ENCODE results near the gene PCDHGA8. TPM values are rescaled to one million over a fixed set of nuclear protein-coding genes. Genes with fewer than 3 reads are reported as not detected.

PCDHGA8 gene
- total RNA-seq, 4 donors from 2014 or later: 2.9 to 5.8 (median 4.7) TPM

Other genes with a start within 250 kb of the PCDHGA8 start
- gene PCDHB6, start 242.6 kb upstream of the PCDHGA8 start, total RNA-seq: 1 to 10 TPM in 2 of 4 donors, under 1 TPM in 2; 0.13 to 2.4 (median 0.71) TPM
- 1 to 10 TPM in 3 of 4 donors, under 1 TPM in 1; 0.67 to 2.8 (median 2.1) TPM for gene PCDHB7, start 220.0 kb upstream of the PCDHGA8 start, total RNA-seq
- gene PCDHB8, start 214.8 kb upstream of the PCDHGA8 start, total RNA-seq: 1 to 10 TPM in 3 of 4 donors, under 1 TPM in 1; 0.67 to 2.6 (median 1.8) TPM
- 1 to 10 TPM; 3.5 to 4.8 (median 4.1) TPM for gene PCDHB16, start 210.2 kb upstream of the PCDHGA8 start, total RNA-seq
- 1 to 10 TPM; 2.0 to 3.9 (median 3.0) TPM for gene PCDHB9, start 205.5 kb upstream of the PCDHGA8 start, total RNA-seq
- gene PCDHB10, start 200.3 kb upstream of the PCDHGA8 start, total RNA-seq: 1 to 10 TPM; 1.6 to 3.1 (median 2.4) TPM
- gene PCDHB11, start 193.0 kb upstream of the PCDHGA8 start, total RNA-seq: 1 to 10 TPM; 2.0 to 3.4 (median 2.5) TPM
- 1 to 10 TPM; 1.1 to 3.6 (median 2.4) TPM for gene PCDHB12, start 183.9 kb upstream of the PCDHGA8 start, total RNA-seq
- gene PCDHB13, start 178.7 kb upstream of the PCDHGA8 start, total RNA-seq: 1 to 10 TPM; 4.0 to 7.2 (median 5.2) TPM
- gene PCDHB14, start 169.3 kb upstream of the PCDHGA8 start, total RNA-seq: 1 to 10 TPM; 3.5 to 6.5 (median 4.0) TPM
- 1 to 10 TPM; 3.8 to 6.8 (median 5.5) TPM for gene PCDHB15, start 147.2 kb upstream of the PCDHGA8 start, total RNA-seq
- 1 to 10 TPM in 2 of 4 donors, not detected in 2; 1.6 to 4.5 TPM for gene SLC25A2, start 88.6 kb upstream of the PCDHGA8 start, total RNA-seq
- 10 to 100 TPM; 48.0 to 72.6 (median 60.9) TPM for gene TAF7, start 71.8 kb upstream of the PCDHGA8 start, total RNA-seq
- 1 to 10 TPM in 2 of 4 donors, under 1 TPM in 2; 0.40 to 1.3 (median 0.87) TPM for gene PCDHGA1, start 62.1 kb upstream of the PCDHGA8 start, total RNA-seq
- gene PCDHGA2, start 53.9 kb upstream of the PCDHGA8 start, total RNA-seq: 1 to 10 TPM; 4.3 to 6.4 (median 5.6) TPM
- gene PCDHGA3, start 48.8 kb upstream of the PCDHGA8 start, total RNA-seq: 1 to 10 TPM; 3.0 to 4.7 (median 4.1) TPM
- gene PCDHGB1, start 42.5 kb upstream of the PCDHGA8 start, total RNA-seq: 1 to 10 TPM; 3.9 to 7.5 (median 6.0) TPM
- gene PCDHGA4, start 37.6 kb upstream of the PCDHGA8 start, total RNA-seq: 1 to 10 TPM; 3.5 to 7.7 (median 4.4) TPM
- gene PCDHGB2, start 32.6 kb upstream of the PCDHGA8 start, total RNA-seq: 1 to 10 TPM; 4.4 to 7.6 (median 6.6) TPM
- gene PCDHGA5, start 28.5 kb upstream of the PCDHGA8 start, total RNA-seq: 1 to 10 TPM; 3.5 to 5.3 (median 4.2) TPM
- 1 to 10 TPM; 5.1 to 9.2 (median 5.8) TPM for gene PCDHGB3, start 22.4 kb upstream of the PCDHGA8 start, total RNA-seq
- gene PCDHGA6, start 18.7 kb upstream of the PCDHGA8 start, total RNA-seq: 1 to 10 TPM; 5.6 to 7.3 (median 5.8) TPM
- gene PCDHGA7, start 9.9 kb upstream of the PCDHGA8 start, total RNA-seq: 1 to 10 TPM; 5.1 to 9.8 (median 7.8) TPM
- 10 to 100 TPM; 10.4 to 12.5 (median 10.4) TPM for gene PCDHGB4, start 4.9 kb upstream of the PCDHGA8 start, total RNA-seq
- gene PCDHGB5, start 5.3 kb downstream of the PCDHGA8 start, total RNA-seq: 10 to 100 TPM; 17.2 to 22.6 (median 20.2) TPM
- gene PCDHGA9, start 10.1 kb downstream of the PCDHGA8 start, total RNA-seq: 10 to 100 TPM in 3 of 4 donors, 1 to 10 TPM in 1; 9.7 to 12.1 (median 11.0) TPM
- 10 to 100 TPM in 3 of 4 donors, 1 to 10 TPM in 1; 9.5 to 11.4 (median 10.9) TPM for gene PCDHGB6, start 15.4 kb downstream of the PCDHGA8 start, total RNA-seq
- 10 to 100 TPM in 1 of 4 donors, 1 to 10 TPM in 3; 8.7 to 17.1 (median 9.3) TPM for gene PCDHGA10, start 20.4 kb downstream of the PCDHGA8 start, total RNA-seq
- 10 to 100 TPM in 3 of 4 donors, 1 to 10 TPM in 1; 9.5 to 19.7 (median 11.3) TPM for gene PCDHGB7, start 25.0 kb downstream of the PCDHGA8 start, total RNA-seq
- gene PCDHGA11, start 28.4 kb downstream of the PCDHGA8 start, total RNA-seq: 1 to 10 TPM; 8.0 to 9.5 (median 8.2) TPM
- 10 to 100 TPM in 2 of 4 donors, 1 to 10 TPM in 2; 9.4 to 13.5 (median 10.7) TPM for gene PCDHGA12, start 37.9 kb downstream of the PCDHGA8 start, total RNA-seq
- 10 to 100 TPM; 24.7 to 31.5 (median 27.6) TPM for gene PCDHGC3, start 83.3 kb downstream of the PCDHGA8 start, total RNA-seq
- 10 to 100 TPM in 1 of 4 donors, 1 to 10 TPM in 3; 2.5 to 10.7 (median 4.8) TPM for gene PCDHGC4, start 92.4 kb downstream of the PCDHGA8 start, total RNA-seq
- 1 to 10 TPM; 1.8 to 3.4 (median 2.1) TPM for gene PCDHGC5, start 96.4 kb downstream of the PCDHGA8 start, total RNA-seq
- gene DIAPH1, start 226.4 kb downstream of the PCDHGA8 start, total RNA-seq: 100 to 1,000 TPM in 1 of 4 donors, 10 to 100 TPM in 3; 82.1 to 103 (median 89.7) TPM
- 10 to 100 TPM; 44.2 to 62.7 (median 54.6) TPM for gene HDAC3, start 244.2 kb downstream of the PCDHGA8 start, total RNA-seq
- 1 to 10 TPM; 2.4 to 5.7 (median 4.6) TPM for gene RELL2, start 244.4 kb downstream of the PCDHGA8 start, total RNA-seq